ENCODE results near the gene CACNA1A. TPM values are rescaled to one million over a fixed set of nuclear protein-coding genes. Genes with fewer than 3 reads are reported as not detected.
"Not testable (repeated sequence)": the region's sequence is repeated elsewhere in the genome, so short reads cannot be mapped to it uniquely, and the experiment has no call there.

Gene CACNA1A
- total RNA-seq, 4 donors from 2014 or later, result 1.1 TPM; not detected in 3

DNA sequence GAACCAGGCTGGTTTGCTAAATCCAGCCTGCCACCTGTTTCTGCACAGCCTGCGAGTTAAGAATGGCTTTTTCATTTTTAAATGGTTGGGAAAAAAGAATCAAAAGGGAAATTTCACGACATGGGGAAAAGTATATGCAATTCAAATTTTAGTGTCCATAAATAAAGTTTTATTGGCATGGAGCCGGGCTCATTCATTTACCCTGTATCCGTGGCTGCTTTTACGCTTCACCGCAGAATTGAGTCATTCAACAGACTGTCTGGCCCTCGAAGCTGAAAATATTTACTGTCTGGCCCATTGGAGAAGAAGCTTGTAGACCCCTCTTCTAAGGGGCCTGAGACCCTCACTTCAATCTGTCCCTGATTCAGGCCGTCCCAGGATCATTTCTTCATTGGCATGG is 329.9 kb downstream of the CACNA1A start:
- WGBS, 2 donors, result 64 to 74% methylated on average over 8 of the region's 8 CpGs
- Histone ChIP-seq H3K4me3 (no peak overlapping the region), H3K9me3 (no peaks in the 10 kb centered on the region), H3K27ac (no peak overlapping the region), H3K27me3 (no peaks in the 10 kb centered on the region), H3K4me1 (peaks cover 11 to 36% (median 21%) of the 10 kb centered on the region in 3 donors), H3K36me3 (no peaks in the 10 kb centered on the region)
- intact Hi-C loops (cut with DNase I), result no loop called here
- no peak for DNase-seq
- no peak for TF ChIP-seq POLR2A (IDR thresholded peaks at IDR 0.05)
- TF ChIP-seq, protein P1, sequence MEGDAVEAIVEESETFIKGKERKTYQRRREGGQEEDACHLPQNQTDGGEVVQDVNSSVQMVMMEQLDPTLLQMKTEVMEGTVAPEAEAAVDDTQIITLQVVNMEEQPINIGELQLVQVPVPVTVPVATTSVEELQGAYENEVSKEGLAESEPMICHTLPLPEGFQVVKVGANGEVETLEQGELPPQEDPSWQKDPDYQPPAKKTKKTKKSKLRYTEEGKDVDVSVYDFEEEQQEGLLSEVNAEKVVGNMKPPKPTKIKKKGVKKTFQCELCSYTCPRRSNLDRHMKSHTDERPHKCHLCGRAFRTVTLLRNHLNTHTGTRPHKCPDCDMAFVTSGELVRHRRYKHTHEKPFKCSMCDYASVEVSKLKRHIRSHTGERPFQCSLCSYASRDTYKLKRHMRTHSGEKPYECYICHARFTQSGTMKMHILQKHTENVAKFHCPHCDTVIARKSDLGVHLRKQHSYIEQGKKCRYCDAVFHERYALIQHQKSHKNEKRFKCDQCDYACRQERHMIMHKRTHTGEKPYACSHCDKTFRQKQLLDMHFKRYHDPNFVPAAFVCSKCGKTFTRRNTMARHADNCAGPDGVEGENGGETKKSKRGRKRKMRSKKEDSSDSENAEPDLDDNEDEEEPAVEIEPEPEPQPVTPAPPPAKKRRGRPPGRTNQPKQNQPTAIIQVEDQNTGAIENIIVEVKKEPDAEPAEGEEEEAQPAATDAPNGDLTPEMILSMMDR (IDR thresholded peaks at IDR 0.05), result no peak

DNA sequence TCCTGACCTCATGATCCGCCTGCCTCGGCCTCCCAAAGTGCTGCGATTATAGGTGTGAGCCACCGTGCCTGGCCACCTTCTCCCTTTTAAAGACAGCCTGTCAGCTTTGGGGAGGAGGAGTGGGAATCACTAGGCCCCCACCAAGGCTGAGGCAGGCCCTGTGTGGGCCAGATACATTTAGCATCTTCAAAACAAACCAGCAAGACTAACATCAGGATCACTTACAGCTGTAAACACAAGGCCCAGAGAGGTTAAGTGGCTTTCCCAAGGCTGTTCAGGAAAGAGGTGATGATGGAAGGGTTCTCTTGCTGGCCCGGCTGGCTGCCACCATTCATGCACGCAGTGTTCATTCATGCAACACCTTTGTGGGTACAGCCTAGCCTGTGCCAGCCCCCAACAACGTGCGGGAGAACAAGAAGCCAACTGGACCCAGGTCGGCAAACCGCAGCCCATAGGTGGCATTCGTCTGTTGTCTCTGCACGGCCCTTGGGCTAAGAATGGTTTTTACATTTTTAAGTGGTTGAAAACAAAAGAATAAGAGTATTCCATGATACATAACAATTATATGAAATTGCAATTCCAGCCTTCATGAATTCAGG is 333.0 kb downstream of the CACNA1A start:
- Histone ChIP-seq H3K27me3 (no peaks in the 10 kb centered on the region), H3K4me3 (no peak overlapping the region), H3K9me3 (no peaks in the 10 kb centered on the region), H3K27ac (peak overlapping the region; percentile 88 to 97 (median 93)), H3K36me3 (no peaks in the 10 kb centered on the region), H3K4me1 (peaks cover 24 to 61% (median 45%) of the 10 kb centered on the region in 3 donors)
- no peak for DNase-seq
- TF ChIP-seq, protein P1 (IDR thresholded peaks at IDR 0.05), result no peak
- no peak for TF ChIP-seq POLR2A (IDR thresholded peaks at IDR 0.05)
- 87 to 88% methylated on average over 7 to 8 of the region's 12 CpGs for WGBS, 2 donors
- intact Hi-C loops (cut with DNase I), result no loop called here

DNA sequence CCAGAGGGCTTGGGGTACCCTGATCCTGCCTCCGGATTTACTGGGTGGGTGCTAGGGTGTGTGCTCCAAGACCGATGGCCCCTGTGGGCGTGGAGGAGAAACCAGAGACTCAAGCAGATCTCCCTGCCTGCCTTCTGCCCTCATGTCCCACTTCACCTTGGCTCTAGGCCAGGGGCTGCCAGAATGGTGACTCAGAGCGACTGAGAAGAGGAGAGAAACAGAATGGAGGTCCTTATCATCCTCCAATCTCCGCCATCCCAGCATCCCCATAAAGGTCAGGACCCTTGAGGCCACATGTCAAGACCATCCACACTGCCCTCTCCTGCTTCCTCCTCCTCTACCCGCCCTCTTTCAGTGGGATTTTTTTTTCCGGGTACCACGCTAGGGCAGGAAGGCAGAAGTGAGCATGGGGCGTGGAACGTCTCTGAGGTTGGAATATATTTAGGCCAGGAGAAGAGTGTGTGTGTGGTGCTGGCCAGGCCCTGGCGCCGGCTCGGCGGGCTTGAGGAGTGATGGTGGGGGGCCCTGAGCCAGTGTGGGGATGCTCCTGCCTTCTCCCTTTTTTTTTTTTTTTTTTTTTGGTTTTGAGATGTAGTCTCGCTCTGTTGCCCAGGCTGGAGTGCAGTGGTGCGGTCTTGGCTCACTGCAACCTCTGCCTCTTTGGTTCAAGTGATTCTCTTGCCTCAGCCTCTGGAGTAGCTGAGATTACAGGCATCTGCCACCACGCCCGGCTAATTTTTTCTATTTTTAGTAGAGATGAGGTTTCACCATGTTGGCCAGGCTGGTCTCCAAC is 333.7 kb downstream of the CACNA1A start:
- H3K27me3 ChIP-seq, result no peaks in the 10 kb centered on the region
- H3K9me3 ChIP-seq, result no peaks in the 10 kb centered on the region
- 43 to 54% methylated on average over 14 to 16 of the region's 18 CpGs for WGBS, 2 donors
- peak overlapping the region; percentile 88 to 97 (median 93) for H3K27ac ChIP-seq
- no peak for TF ChIP-seq POLR2A (IDR thresholded peaks at IDR 0.05)
- TF ChIP-seq, protein P1 (IDR thresholded peaks at IDR 0.05), result no peak
- intact Hi-C loops (cut with DNase I), result no loop called here
- no peak for DNase-seq
- peak overlapping the region in 2 of 4 donors; percentile 2 to 32 for H3K4me3 ChIP-seq
- peaks cover 30 to 68% (median 52%) of the 10 kb centered on the region in 3 donors for H3K4me1 ChIP-seq
- no peaks in the 10 kb centered on the region for H3K36me3 ChIP-seq

DNA sequence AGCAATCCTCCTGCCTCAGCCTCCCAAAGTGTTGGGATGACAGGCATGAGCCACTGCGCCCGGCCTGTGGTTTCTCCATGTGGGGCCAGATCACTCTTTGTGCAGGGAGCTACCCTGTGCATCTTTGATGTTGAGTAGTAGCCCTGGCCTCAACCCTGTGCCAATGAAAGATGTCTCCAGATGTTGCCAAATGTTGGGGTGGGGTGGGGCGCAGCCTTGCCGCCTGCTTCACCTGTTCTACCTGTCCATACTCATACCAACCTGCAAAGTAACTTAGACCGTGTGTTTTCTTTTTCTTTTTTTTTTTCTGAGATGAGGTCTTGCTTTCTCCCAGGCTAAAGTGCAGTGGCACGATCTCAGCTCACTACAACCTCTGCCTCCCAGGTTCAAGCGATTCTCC is 335.1 kb downstream of the CACNA1A start:
- H3K27ac ChIP-seq, result peak overlapping the region; percentile 83 to 97 (median 93)
- TF ChIP-seq, protein P1 (IDR thresholded peaks at IDR 0.05), result no peak
- no peak for TF ChIP-seq POLR2A (IDR thresholded peaks at IDR 0.05)

DNA sequence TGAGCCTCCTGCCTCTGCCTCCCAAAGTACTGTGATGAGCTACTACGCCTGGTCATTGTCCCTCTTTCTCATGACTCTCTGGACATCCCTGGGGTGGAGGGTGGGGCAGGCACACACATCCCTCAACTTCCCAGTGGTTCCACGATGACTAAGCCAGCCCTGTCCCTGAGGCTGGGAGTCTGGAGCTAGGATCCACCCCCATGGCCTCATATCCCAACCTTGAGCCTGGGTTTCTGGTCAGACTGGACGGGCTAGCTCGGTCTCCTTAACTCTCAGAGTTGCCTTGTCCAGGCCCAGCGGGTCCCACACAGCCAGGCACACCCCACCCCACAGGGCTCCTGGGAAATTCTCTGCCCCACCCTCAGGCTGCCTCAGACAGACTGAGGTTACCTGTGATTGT is 336.5 kb downstream of the CACNA1A start:
- intact Hi-C loops (cut with DNase I), result loop anchor here (10.0 kb wide), 1 partner anchor 835 kb away; the partner anchor contains the start of gene RFX1
- Histone ChIP-seq H3K4me3 (no peak overlapping the region), H3K9me3 (no peaks in the 10 kb centered on the region), H3K27me3 (no peaks in the 10 kb centered on the region), H3K36me3 (no peaks in the 10 kb centered on the region), H3K27ac (peak overlapping the region; percentile 83 to 97 (median 93)), H3K4me1 (peaks cover 48 to 90% (median 80%) of the 10 kb centered on the region in 3 donors)
- DNase-seq, result no peak
- no peak for TF ChIP-seq POLR2A (IDR thresholded peaks at IDR 0.05)
- TF ChIP-seq, protein P1 (IDR thresholded peaks at IDR 0.05), result no peak
- 34 to 77% methylated on average over 3 to 5 of the region's 5 CpGs for WGBS, 2 donors

More for the DNA sequence above, 335.1 kb downstream of the CACNA1A start:
- 49 to 85% methylated on average over 5 to 7 of the region's 7 CpGs for WGBS, 2 donors
- Histone ChIP-seq H3K4me3 (no peak overlapping the region), H3K9me3 (no peaks in the 10 kb centered on the region), H3K36me3 (no peaks in the 10 kb centered on the region), H3K4me1 (peaks cover 40 to 78% (median 66%) of the 10 kb centered on the region in 3 donors), H3K27me3 (no peaks in the 10 kb centered on the region)
- intact Hi-C loops (cut with DNase I), result no loop called here
- no peak for DNase-seq

DNA sequence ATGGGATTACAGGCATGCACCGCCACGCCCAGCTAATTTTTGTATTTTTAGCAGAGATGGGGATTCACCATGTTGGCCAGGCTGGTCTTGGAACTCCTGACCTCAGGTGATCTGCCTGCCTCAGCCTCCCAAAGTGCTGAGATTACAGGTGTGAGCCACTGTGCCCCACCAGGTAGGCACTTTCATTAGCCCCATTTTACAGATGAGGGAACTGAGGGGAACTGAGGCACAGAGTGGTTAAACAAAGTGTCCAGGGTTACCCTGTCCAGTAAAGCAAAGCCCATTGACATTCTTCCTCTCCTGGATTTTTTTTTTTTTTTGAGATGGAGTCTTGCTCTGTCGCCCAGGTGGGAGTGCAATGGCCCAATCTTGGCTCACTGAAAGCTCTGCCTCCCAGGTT is 340.1 kb downstream of the CACNA1A start:
- peaks cover 56 to 100% (median 87%) of the 10 kb centered on the region in 3 donors for H3K4me1 ChIP-seq
- WGBS, 2 donors, result 82 to 86% methylated on average over 3 of the region's 3 CpGs

More for the DNA sequence above, 340.1 kb downstream of the CACNA1A start:
- H3K9me3 ChIP-seq, H3K4me3 ChIP-seq, DNase-seq, H3K27me3 ChIP-seq, H3K36me3 ChIP-seq: not testable (repeated sequence)
- intact Hi-C loops (cut with DNase I), result loop anchor here (10.0 kb wide), 1 partner anchor 839 kb away; the partner anchor contains the start of gene RFX1
- H3K27ac ChIP-seq, result peak overlapping the region; percentile 71 to 97 (median 93)

Data from esophagus squamous epithelium (tissue), 5 donors.